CD14-positive monocyte (primary cell): ENCODE measurements around the gene ARID3C. TPM values are rescaled to one million over a fixed set of nuclear protein-coding genes. Genes with fewer than 3 reads are reported as not detected.

Experiments
- DNase-seq, 3 donors: peaks; one replicate each; pipeline ENCODE4 v3.0.0-alpha.2; 2011 to 2022
- H2AFZ ChIP-seq: 2 replicates; pipeline ENCODE4 v1.6.0; 2012; ENCODE audit warnings: mild to moderate bottlenecking, low read depth, low read length, inconsistent platforms; ENCODE audit not compliant: insufficient read depth, poor library complexity, severe bottlenecking
- H3K27ac ChIP-seq, 2 donors: 1 replicate in 1 of 2; 2 replicates in 1 of 2; pipeline ENCODE4 v1.5.1; 2012 to 2013; ENCODE audit warnings: low read length in 2 of 2, control low read depth in 1 of 2, inconsistent platforms in 1 of 2, low read depth in 1 of 2, mild to moderate bottlenecking in 1 of 2
- H3K27me3 ChIP-seq, 2 donors: one replicate each; pipeline versions ENCODE4 v1.6.0 to v1.6.1; 2011 to 2013; ENCODE audit warnings: low read length in 2 of 2; ENCODE audit not compliant: control insufficient read depth in 2 of 2, insufficient read depth in 2 of 2
- H3K36me3 ChIP-seq, 2 donors: replicated peaks in 1 of 2; 1 replicate in 1 of 2; 2 replicates in 1 of 2; pipeline versions ENCODE4 v1.5.1 to v1.6.1; 2012 to 2013; ENCODE audit warnings: low read length in 2 of 2, control low read depth in 1 of 2, inconsistent platforms in 1 of 2, mild to moderate bottlenecking in 1 of 2; ENCODE audit not compliant: insufficient read depth in 2 of 2, control insufficient read depth in 1 of 2
- H3K4me1 ChIP-seq, 2 donors: 1 replicate in 1 of 2; 2 replicates in 1 of 2; pipeline versions ENCODE4 v1.5.1 to v1.6.1; 2012 to 2013; ENCODE audit warnings: low read length in 2 of 2, control low read depth in 1 of 2, inconsistent platforms in 1 of 2, mild to moderate bottlenecking in 1 of 2, moderate library complexity in 1 of 2; ENCODE audit not compliant: insufficient read depth in 2 of 2, control insufficient read depth in 1 of 2
- H3K4me2 ChIP-seq: replicated peaks from 2 replicates; pipeline ENCODE3; 2012; ENCODE audit warnings: low read length, moderate library complexity, mild to moderate bottlenecking; ENCODE audit not compliant: poor library complexity, severe bottlenecking; ENCODE audit errors: extremely low read depth
- H3K4me3 ChIP-seq, 3 experiments: fragments of 200-600 bp in 1 of 3; sonication (generic) in 1 of 3; replicated peaks in 1 of 3; 1 replicate in 2 of 3; 2 replicates in 1 of 3; pipeline ENCODE4 v1.5.1; 2011 to 2013; ENCODE audit warnings: low read length in 3 of 3, mild to moderate bottlenecking in 3 of 3, control low read depth in 2 of 3, low read depth in 2 of 3, inconsistent platforms in 1 of 3, moderate library complexity in 1 of 3
- H3K79me2 ChIP-seq: 2 replicates; pipeline ENCODE4 v1.6.0; 2012; ENCODE audit warnings: mild to moderate bottlenecking, control low read depth, inconsistent platforms, low read length, moderate library complexity; ENCODE audit not compliant: insufficient read depth
- H3K9ac ChIP-seq: 2 replicates; pipeline ENCODE4 v1.6.0; 2017; ENCODE audit warnings: low read length, mild to moderate bottlenecking; ENCODE audit not compliant: insufficient read depth, poor library complexity, severe bottlenecking
- H3K9me3 ChIP-seq, 2 donors: replicated peaks in 1 of 2; 1 replicate in 1 of 2; 2 replicates in 1 of 2; pipeline versions ENCODE4 v1.5.1 to v1.6.1; 2012 to 2013; ENCODE audit warnings: low read length in 2 of 2, control low read depth in 1 of 2; ENCODE audit not compliant: control insufficient read depth in 1 of 2, insufficient read depth in 1 of 2
- H4K20me1 ChIP-seq: 2 replicates; pipeline ENCODE4 v1.6.0; 2012; ENCODE audit warnings: mild to moderate bottlenecking, low read length, control low read depth, moderate library complexity; ENCODE audit not compliant: insufficient read depth
- H3K27ac Mint-ChIP-seq, 7 donors: one replicate each; pipeline ENCODE4 v1.8.0; 2020; ENCODE audit warnings: mild to moderate bottlenecking in 7 of 7, mixed read lengths in 7 of 7, moderate library complexity in 6 of 7, inconsistent platforms in 2 of 7
- H3K27me3 Mint-ChIP-seq, 3 donors: one replicate each; pipeline ENCODE4 v1.8.0; 2021 to 2022; ENCODE audit warnings: low read depth in 3 of 3, mild to moderate bottlenecking in 3 of 3, mixed read lengths in 3 of 3, moderate library complexity in 3 of 3, inconsistent platforms in 1 of 3
- H3K36me3 Mint-ChIP-seq, 2 donors: one replicate each; pipeline ENCODE4 v1.8.0; 2020; ENCODE audit warnings: mixed read lengths in 2 of 2, inconsistent platforms in 1 of 2, mild to moderate bottlenecking in 1 of 2
- H3K4me1 Mint-ChIP-seq: one replicate; pipeline ENCODE4 v1.8.0; 2020; ENCODE audit warnings: mild to moderate bottlenecking, mixed read lengths
- H3K4me3 Mint-ChIP-seq, 2 donors: one replicate each; pipeline ENCODE4 v1.8.0; 2020; ENCODE audit warnings: mild to moderate bottlenecking in 2 of 2, mixed read lengths in 2 of 2, moderate library complexity in 1 of 2
- H3K9me3 Mint-ChIP-seq, 7 donors: one replicate each; pipeline ENCODE4 v1.8.0; 2020 to 2022; ENCODE audit warnings: mixed read lengths in 7 of 7, mild to moderate bottlenecking in 6 of 7, moderate library complexity in 6 of 7, inconsistent platforms in 2 of 7
- WGBS: methylation state at CpG from one replicate; pipeline ENCODE4 v1.1.5; 2013; ENCODE audit warnings: missing lambda C conversion rate; ENCODE audit not compliant: insufficient coverage; 5-methylcytosine and 5-hydroxymethylcytosine counted together
- intact Hi-C, 2 donors: fragments of 100-400 bp; cut with micrococcal nuclease; formaldehyde crosslinking; loops; one replicate each; pipeline versions ENCODE4 v1.15.0 to v1.15.1; 2023
- polyA plus RNA-seq, 3 donors: library from polyadenylated mRNA; depleted of rRNA in 1 of 3; unstranded in 2 of 3; stranded (reverse) in 1 of 3; fragments of 300-500 nt in 2 of 3; fragments of >200 nt in 1 of 3; fragmentation: Illumina TruSeq in 2 of 3; gene quantifications; 1 replicate in 2 of 3; 2 replicates in 1 of 3; pipeline ENCODE4 v1.2.3, GENCODE V29; 2012 to 2021
- TF ChIP-seq, protein P1 (sequence below): fragments of 200-600 bp; IDR thresholded peaks from one replicate; pipeline ENCODE4 v1.8.0; 2022; ENCODE audit warnings: antibody characterized with exemption, mild to moderate bottlenecking

Gene ARID3C
- polyA plus RNA-seq, 3 donors, result not detected

DNA sequence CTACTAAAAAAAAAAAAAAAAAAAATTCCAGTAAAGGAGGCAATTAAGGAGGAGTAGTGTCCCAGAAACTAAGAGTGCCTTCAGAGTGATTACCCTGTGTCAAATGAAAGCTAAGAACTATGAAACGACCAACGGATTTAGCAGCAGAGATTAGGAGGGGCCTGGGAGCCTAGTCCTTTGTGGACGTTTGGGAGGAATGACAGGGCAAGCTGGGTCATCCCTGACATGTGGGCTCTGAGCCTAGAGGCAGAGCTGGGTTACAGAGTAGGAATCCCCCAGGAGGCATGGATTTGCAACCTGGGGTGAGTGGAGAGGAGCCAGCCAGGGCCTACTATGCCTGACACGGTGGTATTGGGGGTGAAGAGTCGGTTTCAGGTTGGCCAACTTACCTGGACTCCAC, 4.3 kb upstream of the ARID3C start:
- Mint-ChIP-seq H3K4me3 (no peak overlapping the region), H3K9me3 (peaks cover 0 to 14% (median 4%) of the 10 kb centered on the region in 7 donors), H3K36me3 (peaks cover 15 to 17% of the 10 kb centered on the region in 2 donors), H3K4me1 (peaks cover 33% of the 10 kb centered on the region), H3K27ac (peak overlapping the region in 2 of 7 donors; percentile 30 to 43), H3K27me3 (peaks cover 35 to 45% (median 45%) of the 10 kb centered on the region in 3 donors)
- DNase-seq, result no peak
- H3K4me3 ChIP-seq, result no peak overlapping the region
- no peak overlapping the region for H3K27ac ChIP-seq
- intact Hi-C loops, result no loop called here
- H3K27me3 ChIP-seq, result peaks cover 24 to 40% of the 10 kb centered on the region in 2 donors
- WGBS, result 85% methylated on average over 3 of the region's 5 CpGs
- H3K79me2 ChIP-seq, result peaks cover 15% of the 10 kb centered on the region
- peaks cover 0 to 12% of the 10 kb centered on the region in 2 donors for H3K9me3 ChIP-seq
- H3K4me2 ChIP-seq, result no peak overlapping the region
- TF ChIP-seq, protein P1, sequence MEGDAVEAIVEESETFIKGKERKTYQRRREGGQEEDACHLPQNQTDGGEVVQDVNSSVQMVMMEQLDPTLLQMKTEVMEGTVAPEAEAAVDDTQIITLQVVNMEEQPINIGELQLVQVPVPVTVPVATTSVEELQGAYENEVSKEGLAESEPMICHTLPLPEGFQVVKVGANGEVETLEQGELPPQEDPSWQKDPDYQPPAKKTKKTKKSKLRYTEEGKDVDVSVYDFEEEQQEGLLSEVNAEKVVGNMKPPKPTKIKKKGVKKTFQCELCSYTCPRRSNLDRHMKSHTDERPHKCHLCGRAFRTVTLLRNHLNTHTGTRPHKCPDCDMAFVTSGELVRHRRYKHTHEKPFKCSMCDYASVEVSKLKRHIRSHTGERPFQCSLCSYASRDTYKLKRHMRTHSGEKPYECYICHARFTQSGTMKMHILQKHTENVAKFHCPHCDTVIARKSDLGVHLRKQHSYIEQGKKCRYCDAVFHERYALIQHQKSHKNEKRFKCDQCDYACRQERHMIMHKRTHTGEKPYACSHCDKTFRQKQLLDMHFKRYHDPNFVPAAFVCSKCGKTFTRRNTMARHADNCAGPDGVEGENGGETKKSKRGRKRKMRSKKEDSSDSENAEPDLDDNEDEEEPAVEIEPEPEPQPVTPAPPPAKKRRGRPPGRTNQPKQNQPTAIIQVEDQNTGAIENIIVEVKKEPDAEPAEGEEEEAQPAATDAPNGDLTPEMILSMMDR, result no peak
- H3K4me1 ChIP-seq, result peaks cover 14 to 28% of the 10 kb centered on the region in 2 donors
- H3K9ac ChIP-seq, result no peak overlapping the region
- H3K36me3 ChIP-seq, result peaks cover 0 to 13% of the 10 kb centered on the region in 2 donors
- no peak overlapping the region for H2AFZ ChIP-seq
- no peaks in the 10 kb centered on the region for H4K20me1 ChIP-seq

DNA sequence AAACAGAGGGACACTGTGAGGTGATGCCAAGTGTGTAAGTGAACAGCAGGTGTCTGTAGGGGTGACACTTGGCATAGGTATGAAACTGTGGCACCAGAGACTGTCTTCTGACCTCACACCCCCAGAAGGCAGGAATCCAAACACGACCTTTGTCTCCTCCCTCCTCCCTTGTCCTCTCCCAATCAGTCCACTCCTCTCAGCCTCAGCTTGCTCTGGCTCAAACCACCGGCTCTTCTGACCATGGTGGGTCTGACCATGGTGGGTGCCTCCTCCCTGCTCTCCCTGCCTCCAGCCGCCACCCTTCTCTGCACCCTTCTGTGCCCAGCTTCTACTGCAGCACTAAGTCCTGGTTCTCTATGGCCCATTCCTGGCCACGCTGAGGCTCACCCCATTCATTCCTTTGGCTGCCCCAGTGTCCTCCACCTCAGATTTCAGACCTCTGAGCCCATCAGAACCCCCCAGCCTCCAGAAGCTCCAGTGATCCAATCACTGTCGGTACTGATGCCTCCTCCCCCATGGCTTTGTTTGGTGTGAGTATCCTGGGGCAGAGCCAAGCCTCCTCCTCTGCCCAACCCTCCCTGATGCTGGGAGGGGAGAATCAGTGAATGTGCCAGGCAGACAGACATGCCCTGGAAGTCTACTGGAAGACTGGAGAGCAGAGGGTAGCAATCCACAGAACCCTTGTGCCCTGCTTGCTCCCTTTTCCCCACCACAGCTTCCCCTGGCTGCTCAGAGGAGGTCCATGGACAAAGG, 1.7 kb upstream of the ARID3C start:
- Mint-ChIP-seq H3K36me3 (peaks cover 12 to 18% of the 10 kb centered on the region in 2 donors), H3K27ac (peak overlapping the region in 1 of 7 donors; percentile 10), H3K27me3 (peaks cover 61 to 71% (median 71%) of the 10 kb centered on the region in 3 donors), H3K9me3 (peaks cover 0 to 21% (median 4%) of the 10 kb centered on the region in 7 donors), H3K4me1 (peaks cover 18% of the 10 kb centered on the region), H3K4me3 (peak overlapping the region in 1 of 2 donors; percentile 87)
- no peak for DNase-seq
- Histone ChIP-seq H4K20me1 (no peaks in the 10 kb centered on the region), H3K27me3 (peaks cover 50 to 66% of the 10 kb centered on the region in 2 donors), H3K36me3 (peaks cover 0 to 9% of the 10 kb centered on the region in 2 donors), H3K4me2 (no peak overlapping the region), H3K27ac (no peak overlapping the region), H2AFZ (no peak overlapping the region), H3K4me1 (peaks cover 0 to 10% of the 10 kb centered on the region in 2 donors), H3K9ac (no peak overlapping the region), H3K4me3 (no peak overlapping the region), H3K79me2 (no peaks in the 10 kb centered on the region), H3K9me3 (peaks cover 0 to 20% of the 10 kb centered on the region in 2 donors)
- 54% methylated on average over 4 of the region's 5 CpGs for WGBS
- intact Hi-C loops, result no loop called here
- TF ChIP-seq, protein P1, result no peak
